ENCODE data around the gene ABCD3. TPM values are rescaled to one million over a fixed set of nuclear protein-coding genes. Genes with fewer than 3 reads are reported as not detected.
"Not testable (repeated sequence)": the region's sequence is repeated elsewhere in the genome, so short reads cannot be mapped to it uniquely, and the experiment has no call there.

The ABCD3 gene
- total RNA-seq, 1 donor from 2014 or later, result 60.8 TPM

DNA sequence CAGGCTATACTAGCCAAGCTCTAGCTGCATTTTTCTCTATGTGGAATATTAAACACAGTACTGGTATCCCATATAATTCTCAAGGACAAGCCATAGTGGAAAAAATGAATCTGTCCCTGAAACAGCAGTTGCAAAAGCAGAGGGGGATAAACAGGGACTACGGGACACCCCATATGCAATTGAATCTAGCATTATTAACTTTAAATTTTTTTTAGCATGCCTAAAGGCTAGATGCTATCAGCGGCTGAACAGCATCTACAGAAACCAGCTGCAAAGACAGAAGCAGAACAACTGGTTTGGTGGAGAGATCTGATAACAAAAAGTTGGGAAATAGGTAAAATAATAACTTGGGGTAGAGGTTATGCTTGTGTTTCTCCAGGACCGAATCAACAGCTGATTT is 30.6 kb downstream of the ABCD3 start:
- DNase-seq (ENCODE audit: low spot score); ATAC-seq: not testable (repeated sequence)

DNA sequence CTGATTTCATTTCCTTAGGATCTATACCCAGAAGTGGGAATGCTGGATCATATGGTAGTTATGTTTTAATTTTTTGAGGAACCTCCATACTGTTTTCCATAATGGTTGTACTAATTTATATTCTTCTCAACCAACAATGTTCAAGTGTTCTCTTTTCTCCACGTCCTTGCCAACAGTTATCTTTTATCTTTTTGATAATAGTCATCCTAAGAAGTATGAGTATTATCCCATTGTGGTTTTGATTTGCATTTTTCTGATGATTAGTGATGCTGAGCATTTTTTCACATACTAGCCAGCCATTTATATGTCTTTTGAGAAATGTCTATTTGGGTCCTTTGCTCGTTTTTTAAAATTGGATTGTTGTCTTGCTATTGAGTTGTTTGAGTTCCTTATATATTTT is 38.5 kb downstream of the ABCD3 start:
- DNase-seq (ENCODE audit: low spot score), result no peak
- no peak for ATAC-seq

DNA sequence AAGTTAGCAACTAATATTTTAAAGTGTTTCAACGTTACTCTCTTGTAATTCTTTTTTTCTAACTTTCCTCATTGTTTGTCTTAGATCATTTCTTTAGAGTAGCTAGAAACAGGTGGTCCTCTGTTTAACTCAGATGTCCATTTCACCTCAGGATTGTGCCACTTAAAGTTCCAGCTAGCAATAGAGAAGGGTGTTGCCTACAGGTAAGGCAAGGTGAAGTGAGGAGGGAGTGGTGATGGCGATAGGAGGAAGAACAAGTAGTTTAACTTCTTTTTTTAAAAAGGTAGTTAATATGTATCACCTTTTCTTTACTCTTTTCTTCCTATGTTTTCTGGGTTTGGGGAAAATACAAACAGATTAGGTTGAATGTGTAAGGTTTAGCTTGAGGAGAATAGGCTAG is 44.4 kb downstream of the ABCD3 start:
- ATAC-seq (no peak), DNase-seq (ENCODE audit: low spot score) (no peak)

DNA sequence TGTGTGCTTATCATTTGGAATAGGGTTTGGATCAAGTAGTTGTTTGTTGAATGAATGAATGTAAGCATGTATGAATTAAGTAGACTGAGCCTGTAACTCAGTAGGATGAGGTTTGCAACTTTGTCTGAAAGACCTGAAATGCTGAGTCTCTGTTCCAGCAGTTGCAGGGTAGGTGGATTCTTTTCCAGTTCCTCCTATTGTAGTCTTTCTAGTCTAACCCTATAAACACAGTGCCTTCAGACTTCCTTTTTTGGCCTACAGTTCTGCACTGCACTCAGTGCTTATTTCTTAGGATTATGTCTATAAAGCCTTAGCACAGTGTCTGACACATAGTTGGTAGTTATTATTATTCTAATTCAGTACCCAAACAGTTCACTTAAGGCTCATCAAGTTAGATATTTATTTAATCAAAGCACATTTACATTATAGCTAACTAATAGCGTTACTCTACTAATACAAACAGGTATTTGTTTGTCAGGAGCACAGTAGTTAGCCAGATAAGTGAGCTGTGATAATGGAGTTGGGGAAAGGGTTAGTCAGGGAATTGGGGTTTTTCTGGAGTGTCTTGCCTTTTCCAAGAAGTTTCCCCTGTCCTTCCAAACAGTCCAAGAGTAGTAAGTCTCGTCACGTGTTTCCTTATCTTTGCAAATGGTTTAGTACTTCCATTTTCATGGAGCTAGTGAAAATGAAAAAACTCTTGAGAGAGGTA is 45.0 kb downstream of the ABCD3 start:
- ATAC-seq, result peak; percentile 48
- DNase-seq (ENCODE audit: low spot score), result no peak

DNA sequence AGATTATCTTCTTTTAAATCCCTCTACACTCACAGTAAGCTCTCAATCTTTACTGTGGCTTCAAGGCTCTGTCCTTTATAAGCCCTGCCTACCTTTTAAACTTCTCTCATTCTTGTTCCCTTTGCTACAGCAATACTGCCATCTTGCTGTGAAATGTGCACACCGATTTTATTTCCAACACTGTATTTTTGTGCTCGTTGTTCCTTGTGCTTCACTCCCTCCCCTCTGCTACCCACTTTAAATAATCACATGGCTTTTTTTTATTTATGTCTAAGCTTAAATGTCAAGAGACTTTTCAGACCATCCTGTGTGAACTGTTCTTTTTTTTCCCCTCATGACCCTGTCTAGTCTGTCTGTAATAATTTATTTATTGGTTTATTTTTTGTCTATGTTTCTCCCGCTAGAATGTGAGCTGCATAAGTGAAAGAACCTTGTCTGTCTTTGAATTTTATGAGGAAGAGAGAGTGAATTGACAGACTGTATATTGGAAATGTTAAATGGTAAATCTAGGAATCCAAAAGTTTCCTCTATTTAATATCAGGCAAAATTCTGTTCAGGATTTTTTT is 45.7 kb downstream of the ABCD3 start:
- DNase-seq (ENCODE audit: low spot score), result no peak
- ATAC-seq, result peak; percentile 91

DNA sequence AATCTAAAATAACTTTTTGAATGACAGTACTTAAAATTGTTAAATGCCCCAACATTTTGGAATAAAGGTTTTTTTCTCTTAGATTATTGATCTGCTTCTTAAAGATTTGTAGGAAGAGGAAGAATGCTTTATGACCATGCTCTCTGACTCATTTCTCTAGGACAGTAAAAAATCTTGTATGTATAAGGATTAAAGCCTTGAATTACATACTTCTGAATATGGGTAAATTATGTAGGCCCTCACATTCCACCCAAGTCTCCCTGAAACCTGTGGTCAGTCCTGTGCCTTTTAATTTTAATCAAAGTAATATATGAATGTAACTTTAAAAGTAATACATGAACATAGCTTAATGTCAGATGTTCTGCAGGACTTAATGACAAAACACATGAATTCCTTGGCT is 50.5 kb downstream of the ABCD3 start:
- ATAC-seq (no peak), DNase-seq (ENCODE audit: low spot score) (no peak)

DNA sequence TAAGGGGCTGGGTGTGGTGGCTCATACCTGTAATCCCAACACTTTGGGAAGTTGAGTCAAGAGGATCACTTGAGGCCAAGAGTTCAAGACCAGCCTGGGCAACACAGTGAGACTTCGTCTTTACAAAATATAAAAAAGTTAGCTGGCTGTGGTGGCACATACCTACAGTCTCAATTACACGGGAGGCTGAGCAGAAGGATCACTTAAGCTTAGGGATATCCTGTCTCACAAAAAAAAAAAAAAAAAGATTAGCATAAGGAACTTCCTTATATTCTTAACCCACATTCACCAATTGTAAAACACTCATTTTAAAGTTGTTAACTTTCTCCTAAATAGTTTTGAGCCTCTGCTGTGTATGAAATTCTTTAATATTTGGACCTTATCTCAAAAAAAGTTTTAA is 53.1 kb downstream of the ABCD3 start:
- no peak for DNase-seq (ENCODE audit: low spot score)
- ATAC-seq, result no peak

DNA sequence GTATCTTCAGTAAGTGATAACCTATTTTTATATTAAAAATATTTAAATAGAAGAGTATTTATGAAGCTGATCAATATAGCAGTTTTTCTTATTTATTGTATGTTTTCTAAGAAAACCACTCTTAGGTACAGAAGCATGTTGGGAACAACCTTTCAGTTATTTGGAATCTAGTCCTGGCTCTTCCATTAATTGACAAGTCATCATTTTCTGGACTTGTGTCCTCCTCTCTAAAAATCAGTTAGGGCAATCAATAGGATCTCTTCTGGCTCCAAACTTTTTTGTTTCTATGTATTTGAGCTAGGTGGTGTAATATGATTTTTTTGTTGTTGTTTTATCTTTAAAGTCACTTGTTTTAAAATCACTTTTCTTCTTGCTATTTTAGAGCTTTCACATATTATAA is 57.0 kb downstream of the ABCD3 start:
- peak; percentile 29 for ATAC-seq
- DNase-seq (ENCODE audit: low spot score), result no peak

DNA sequence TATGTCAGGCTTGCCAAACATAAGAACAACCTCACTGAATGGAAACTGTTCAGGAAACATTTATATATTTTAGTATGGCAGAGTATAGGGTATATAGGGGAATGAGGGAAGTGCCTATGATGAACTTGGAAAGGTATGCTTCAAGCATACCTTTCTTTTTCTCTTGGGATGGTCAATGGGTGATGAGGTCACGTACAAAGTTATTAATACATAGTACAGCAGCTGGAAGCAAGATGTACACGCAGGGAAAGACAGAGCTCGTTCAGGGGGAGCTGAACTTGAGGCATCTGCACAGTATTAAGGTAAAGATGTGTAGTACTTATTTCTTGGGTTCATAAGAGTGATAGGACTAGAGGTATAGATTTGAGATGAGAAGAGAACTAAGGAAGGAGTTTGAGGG is 61.5 kb downstream of the ABCD3 start:
- DNase-seq (ENCODE audit: low spot score) (no peak), ATAC-seq (no peak)

DNA sequence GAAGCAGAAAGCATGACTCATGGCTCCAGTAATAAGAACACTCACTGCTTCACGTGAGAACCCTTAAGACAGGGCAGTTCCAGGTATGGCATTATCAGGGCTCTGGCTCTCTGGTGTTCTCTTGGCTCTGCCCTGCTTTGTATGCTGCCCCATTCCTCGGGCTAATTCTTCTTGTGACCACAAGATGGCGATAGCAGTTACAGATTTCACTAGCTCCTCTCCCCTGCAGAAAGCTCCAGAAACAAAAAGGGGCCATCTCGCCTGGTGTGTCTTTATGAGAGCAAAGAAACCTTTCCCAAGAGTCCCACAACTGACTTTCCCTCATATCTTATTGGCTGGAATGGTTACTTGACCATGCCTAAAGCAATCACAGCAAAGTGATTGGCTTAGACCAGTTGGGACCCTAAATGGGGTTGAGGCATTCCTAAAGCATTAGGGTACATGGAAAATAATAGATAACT is 63.3 kb downstream of the ABCD3 start:
- ATAC-seq (peak; percentile 93), DNase-seq (ENCODE audit: low spot score) (peak; percentile 50)

DNA sequence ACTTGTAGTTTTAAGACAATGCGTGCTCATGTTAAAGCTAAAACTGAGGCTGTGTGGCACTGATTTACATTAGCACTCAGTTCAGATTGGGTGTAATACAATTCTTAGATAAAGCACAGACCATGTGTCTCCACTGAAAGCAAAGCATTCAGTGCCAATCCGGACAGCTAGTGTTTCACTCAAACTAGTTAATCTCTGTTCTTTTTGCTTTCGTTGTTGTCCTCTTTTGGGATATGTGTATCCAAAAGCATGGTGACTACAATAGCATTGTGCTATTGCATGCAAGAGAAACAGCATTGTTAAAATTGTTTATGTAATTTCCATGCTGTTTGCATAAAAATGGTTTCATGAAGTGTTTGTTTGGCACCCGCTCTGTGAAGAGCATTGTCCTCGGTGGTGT is 68.8 kb downstream of the ABCD3 start:
- DNase-seq (ENCODE audit: low spot score) (no peak), ATAC-seq (no peak)

DNA sequence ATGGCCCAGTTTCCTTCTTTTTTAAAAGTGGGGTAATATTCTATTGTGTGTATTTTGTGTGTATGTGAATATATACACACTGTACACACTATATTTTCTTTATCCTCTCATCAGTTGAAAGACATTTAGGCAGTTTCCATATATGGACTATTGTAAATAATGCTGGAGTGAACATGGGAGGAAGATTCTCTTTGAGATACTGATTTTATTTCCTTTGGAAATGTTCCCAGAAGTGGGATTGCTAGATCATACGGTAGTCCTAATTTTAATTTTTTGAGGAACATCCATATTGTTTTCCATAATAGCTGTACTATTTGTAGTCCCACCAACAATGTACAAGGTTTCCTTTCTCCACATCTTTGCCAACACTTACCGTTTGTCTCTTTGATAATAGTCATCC is 72.4 kb downstream of the ABCD3 start:
- ATAC-seq (no peak), DNase-seq (ENCODE audit: low spot score) (no peak)

DNA sequence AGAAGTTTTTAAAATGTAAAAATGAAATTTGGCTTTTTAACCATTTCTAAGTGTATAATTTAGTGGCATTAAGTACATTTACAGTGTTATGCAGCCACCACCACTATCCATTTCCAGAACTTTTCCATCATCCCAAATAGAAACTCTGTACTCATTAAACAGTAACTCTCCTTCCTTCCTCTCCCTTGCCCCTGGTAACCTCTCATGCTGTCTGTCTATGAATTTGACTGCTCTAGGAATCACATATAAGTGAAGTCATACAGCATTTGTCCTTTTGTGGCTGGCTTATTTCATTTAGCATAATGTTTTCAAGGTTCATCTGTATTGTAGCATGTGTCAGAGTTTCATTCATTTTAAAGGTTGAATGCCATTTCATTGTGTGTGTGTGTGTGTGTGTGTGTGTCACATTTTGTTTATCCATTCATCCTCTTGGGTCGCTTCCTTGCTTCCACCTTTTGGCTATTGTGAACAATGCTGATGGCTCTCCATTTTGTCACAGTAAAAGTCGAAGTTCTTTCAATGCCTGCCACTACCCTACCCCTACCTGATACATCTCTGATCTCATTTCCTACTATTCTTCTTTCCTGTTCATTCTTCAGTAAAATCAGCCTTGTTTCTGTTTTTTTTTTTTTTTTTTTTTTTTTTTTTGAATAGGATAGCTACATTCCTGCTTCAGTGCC is 78.0 kb downstream of the ABCD3 start:
- no peak for DNase-seq (ENCODE audit: low spot score)

DNA sequence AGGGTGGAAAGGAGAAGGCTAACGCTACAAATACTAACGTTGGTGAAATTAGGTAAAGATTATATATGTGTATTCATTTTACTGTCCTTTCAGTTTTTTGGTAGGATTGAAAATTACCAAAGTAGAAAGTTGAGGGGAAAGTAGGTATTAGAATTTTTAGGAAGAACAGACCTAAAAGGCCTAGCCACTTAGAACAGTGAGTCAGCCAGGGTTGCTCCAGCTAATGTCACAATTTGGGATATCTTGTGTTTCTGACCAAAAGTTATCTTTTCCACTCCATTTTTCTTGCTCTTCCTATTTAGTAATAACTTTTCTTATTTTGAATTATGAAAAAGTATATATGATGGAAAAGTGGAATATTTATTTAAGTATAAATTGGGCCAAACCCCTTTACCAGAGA is 83.2 kb downstream of the ABCD3 start:
- DNase-seq (ENCODE audit: low spot score) (no peak), ATAC-seq (no peak)

More for the DNA sequence above, 78.0 kb downstream of the ABCD3 start:
- no peak for ATAC-seq

DNA sequence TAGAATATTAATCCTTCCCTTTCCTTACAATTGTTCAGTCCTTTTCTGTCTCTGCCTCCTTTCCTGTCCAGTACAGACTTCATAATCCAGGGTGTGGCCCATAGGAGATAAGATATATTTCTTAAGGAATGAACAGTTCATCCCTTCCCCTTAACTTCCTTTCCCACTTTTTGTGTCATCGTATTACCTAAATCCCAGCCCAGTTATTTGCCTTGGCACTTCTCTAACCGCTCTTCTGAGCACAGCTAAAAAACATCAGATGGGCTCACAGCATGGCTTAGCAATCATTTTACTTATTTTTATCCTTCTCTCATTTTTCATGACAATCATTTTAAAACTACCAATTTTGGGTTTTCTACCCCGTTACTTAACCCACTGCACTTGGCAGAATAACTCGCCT is 83.7 kb downstream of the ABCD3 start:
- no peak for ATAC-seq

DNA sequence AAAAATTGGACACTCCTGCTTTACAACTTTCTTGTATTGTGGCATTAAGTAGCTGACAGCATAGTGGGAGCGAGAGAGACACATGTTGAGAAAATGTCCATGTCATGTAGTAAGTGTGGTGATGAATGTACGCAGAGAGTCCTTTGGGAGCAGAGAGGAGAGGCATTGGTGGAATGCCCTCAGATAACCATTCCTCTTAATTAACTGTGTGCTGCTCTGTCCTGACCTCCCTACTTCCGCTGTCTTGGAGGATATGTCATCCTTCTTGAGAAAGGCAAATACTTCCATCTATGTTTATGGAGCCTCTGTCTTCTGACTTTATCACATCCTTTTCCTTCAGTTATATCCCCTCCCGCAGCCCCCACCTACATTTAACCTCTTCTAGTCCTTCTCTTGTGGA is 85.0 kb downstream of the ABCD3 start:
- ATAC-seq (peak; percentile 52), DNase-seq (ENCODE audit: low spot score) (no peak)

More for the DNA sequence above, 83.7 kb downstream of the ABCD3 start:
- no peak for DNase-seq (ENCODE audit: low spot score)

DNA sequence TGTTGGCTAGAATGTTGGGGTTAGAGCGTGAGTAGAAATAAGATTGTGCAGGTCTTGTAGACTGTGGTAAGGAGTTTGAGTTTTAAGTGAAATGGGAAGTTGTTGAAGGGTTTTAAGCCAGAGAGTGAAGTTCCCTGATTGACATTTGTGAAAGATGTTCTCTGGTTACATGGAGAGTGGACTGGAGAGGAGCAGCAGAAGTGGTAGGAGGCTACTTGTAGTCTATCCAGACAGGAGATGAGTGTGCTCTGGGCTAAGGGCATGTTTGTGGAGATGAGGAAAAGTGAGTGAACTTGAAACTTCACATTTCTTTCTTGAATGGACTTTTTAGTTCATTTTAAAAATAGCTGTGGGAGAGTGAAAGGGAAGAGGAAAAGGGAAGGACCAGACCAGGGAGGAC is 86.4 kb downstream of the ABCD3 start:
- DNase-seq (ENCODE audit: low spot score), result no peak
- ATAC-seq, result peak; percentile 37

DNA sequence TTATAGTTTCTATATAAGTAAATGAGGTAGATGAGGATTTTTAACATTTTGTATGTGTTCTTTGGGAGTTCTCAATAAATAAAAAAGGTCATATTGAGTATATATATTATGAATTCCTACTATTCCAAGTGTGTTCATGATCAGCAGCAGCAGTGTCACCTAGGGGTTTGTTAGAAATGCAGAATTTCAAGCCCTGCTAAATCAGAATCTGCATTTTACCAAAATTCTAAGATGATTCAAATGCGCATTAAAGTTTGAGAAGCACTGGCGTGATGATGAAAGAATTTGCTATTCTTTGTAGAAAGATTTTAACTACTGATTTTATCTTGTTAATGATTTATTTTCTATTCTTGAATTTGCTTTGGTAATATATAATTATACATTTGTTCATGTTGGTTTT is 94.6 kb downstream of the ABCD3 start:
- DNase-seq (ENCODE audit: low spot score) (no peak), ATAC-seq (no peak)

DNA sequence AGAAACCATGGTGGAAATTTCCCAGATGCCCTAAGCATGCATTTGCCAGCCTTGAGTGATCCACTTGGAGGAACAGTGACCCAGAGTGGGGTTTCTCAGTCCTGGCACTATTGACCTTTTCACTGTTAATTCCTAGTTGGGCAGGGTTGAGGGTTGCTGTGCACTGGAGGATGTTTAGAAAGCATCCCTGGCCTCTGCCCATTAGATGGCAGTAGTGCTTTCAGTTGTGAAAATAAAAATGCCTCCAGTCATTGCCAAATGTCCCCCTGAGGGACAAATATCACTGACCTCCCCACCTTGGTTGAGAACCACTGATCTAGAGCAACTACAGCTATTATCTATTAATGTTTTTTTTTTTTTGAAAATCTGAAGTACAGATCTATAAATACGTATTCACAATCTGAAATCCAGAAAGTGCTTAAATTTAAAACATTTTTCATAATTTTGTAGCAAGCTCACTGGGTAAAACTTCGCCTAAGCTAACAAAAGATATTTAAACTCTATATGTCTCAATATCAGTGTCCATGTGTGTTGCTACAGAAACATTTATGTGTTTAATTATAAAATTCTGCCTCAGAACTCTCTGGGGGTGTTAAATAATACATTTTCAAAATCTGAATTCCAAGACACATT is 96.0 kb downstream of the ABCD3 start:
- ATAC-seq (peak; percentile 93), DNase-seq (ENCODE audit: low spot score) (no peak)

DNA sequence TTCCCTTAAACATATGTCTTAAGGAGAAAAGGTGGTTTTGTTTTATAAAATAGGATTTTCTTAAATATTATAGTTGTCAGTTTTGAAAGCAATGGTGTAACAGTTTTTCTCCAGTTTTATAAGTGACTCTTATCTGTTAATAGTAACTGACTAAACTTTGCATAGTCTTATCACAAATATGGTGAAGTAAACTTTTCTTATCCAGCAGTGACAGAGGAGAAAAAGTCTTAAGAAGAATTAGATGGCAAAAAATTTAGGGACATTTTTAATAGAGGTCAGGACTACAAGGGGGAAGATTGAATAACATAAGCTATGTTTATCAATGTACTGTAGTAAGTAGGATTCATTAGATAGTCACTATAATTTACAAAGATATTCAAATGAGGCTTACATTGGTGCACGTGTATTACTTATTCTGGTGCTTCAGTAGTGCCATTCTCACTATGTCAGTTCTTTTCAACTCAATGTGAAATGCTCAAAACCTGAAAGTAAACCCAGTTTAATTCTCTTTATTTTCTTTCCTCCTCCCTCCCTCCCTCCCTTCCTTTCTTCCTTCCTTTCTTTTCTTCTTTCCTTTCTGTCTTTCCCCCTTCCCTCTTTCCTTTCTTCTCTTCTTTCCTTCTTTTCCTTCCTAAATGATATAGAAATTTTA is 97.2 kb downstream of the ABCD3 start:
- ATAC-seq (no peak), DNase-seq (ENCODE audit: low spot score) (no peak)

DNA sequence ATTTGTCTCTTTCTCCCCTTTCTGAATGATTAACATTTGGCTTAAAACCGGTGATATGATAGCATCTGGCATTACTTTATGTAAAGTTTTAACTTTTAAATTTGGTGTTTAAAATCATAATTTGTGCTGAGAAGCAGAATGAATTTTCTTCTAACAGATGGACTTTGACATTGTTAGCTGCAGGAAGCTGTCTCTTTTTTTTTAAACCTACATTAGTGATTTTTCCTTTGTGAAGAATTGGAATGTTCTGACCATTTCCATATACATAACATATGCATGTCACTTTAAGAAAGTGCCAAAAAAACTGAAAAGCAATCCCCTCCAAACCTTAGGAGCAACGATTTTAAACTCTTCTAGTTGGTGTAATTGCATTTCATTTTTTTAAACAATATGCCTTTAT is 101.2 kb downstream of the ABCD3 start:
- ATAC-seq, result no peak

More for the DNA sequence above, 101.2 kb downstream of the ABCD3 start:
- no peak for DNase-seq (ENCODE audit: low spot score)
